ENCODE results near the gene CIDEC.

The CIDEC gene

DNA sequence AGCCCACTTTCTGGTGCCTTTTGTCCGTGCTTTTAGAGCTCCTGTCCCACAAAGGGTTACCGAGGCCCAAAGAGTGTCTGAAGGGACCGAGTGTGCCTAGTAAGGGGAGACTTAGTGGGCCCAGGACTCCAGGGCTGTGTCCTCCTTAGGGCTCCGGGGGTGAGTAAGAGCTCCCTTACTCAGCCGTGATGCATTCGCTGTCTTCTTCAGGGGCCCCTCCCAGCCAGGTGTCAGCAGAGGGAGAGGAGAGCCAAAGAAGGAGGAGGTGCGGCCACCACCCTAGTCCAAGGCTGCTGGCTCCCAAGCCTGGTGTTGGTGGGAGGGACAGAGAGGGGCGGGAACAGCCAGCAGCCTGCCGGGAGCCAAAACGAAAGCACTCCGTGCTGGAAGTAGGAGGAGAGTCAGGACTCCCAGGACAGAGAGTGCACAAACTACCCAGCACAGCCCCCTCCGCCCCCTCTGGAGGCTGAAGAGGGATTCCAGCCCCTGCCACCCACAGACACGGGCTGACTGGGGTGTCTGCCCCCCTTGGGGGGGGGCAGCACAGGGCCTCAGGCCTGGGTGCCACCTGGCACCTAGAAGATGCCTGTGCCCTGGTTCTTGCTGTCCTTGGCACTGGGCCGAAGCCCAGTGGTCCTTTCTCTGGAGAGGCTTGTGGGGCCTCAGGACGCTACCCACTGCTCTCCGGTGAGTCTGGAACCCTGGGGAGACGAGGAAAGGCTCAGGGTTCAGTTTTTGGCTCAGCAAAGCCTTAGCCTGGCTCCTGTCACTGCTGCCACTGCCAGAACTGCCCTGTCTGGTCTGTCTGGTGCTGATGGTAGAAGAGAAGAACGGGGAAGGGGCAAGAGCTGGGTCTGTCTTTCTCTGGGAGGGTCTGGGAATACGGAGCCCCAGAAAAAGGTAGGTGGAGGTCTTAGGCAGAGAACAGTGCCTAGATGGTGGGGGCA is 37.0 kb upstream of the CIDEC start, which contains the start of gene IL17RC:
TSS of gene IL17RC (plus strand) at position 365 of the 947 bp plus-strand sequence. CDS start at position 583, 218 bp downstream.
- peak within 1 kb of the TSS; percentile 55 to 73 for H3K4me3 ChIP-seq
- peak within 1 kb of the TSS; percentile 92 to 95 for H3K27ac ChIP-seq
- peaks cover 5 to 61% (median 40%) of the 10 kb centered on the region in 4 donors for H3K4me1 ChIP-seq
- peaks cover 0 to 25% (median 13%) of the 10 kb centered on the region in 3 donors for H3K36me3 ChIP-seq
- DNase-seq, result peak; percentile 89 to 96
- H3K9me3 ChIP-seq, result no peaks in the 10 kb centered on the region
- H3K27me3 ChIP-seq, result no peaks in the 10 kb centered on the region
- intact Hi-C loops (cut with DNase I; ENCODE audit: low total_unique reads), result loop anchor here (5.0 kb wide), 2 partner anchors 55 to 75 kb away; partner anchors contain the start of gene RPUSD3
- TF ChIP-seq CTCF (IDR thresholded peaks at IDR 0.05), result no peak

DNA sequence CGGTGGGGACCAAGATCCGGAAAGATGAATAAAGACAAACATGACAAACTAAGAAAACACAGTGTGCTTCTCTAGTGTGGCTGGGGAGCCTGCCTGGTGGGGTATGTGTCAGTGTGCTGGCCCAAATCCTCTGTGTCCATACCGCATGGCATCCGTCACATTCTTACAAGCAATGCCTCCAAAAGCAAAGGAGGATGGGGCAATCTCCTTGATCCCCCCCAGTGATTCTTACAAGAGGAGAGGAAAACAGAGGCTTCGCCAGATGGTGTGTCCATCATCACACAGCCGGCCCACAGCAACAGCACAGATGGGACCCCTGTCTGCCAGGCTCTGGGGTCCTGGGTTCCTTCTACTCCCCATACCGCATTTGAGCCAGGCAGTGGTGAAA is 36.3 kb upstream of the CIDEC start:
- H3K27me3 ChIP-seq, result no peaks in the 10 kb centered on the region
- no peak for DNase-seq
- H3K36me3 ChIP-seq, result peaks cover 0 to 30% (median 13%) of the 10 kb centered on the region in 3 donors
- peak overlapping the region; percentile 55 to 73 for H3K4me3 ChIP-seq
- H3K4me1 ChIP-seq, result peaks cover 5 to 61% (median 40%) of the 10 kb centered on the region in 4 donors
- H3K9me3 ChIP-seq, result no peaks in the 10 kb centered on the region
- TF ChIP-seq CTCF (IDR thresholded peaks at IDR 0.05), result no peak
- peak overlapping the region; percentile 92 to 95 for H3K27ac ChIP-seq
- intact Hi-C loops (cut with DNase I; ENCODE audit: low total_unique reads), result loop anchor here (5.0 kb wide), 2 partner anchors 54 to 74 kb away; partner anchors contain the start of gene RPUSD3

GRCh38 chr3:9915254-9916141 is 35.4 kb upstream of the CIDEC start:
- peaks cover 5 to 61% (median 40%) of the 10 kb centered on the region in 4 donors for H3K4me1 ChIP-seq
- H3K27ac ChIP-seq, result peak overlapping the region; percentile 92 to 95
- peaks cover 0 to 30% (median 9%) of the 10 kb centered on the region in 3 donors for H3K36me3 ChIP-seq
- intact Hi-C loops (cut with DNase I; ENCODE audit: low total_unique reads), result loop anchor here (2.0 to 5.0 kb wide), 3 partner anchors 25 to 73 kb away; partner anchors contain the start of genes JAGN1 and RPUSD3
- DNase-seq, result peak; percentile 81 to 89
- peak in 1 of 2 experiments; percentile 51 for TF ChIP-seq CTCF (IDR thresholded peaks at IDR 0.05)
- H3K9me3 ChIP-seq, result no peaks in the 10 kb centered on the region
- H3K27me3 ChIP-seq, result no peaks in the 10 kb centered on the region
- peak overlapping the region; percentile 55 to 73 for H3K4me3 ChIP-seq

GRCh38 chr3:9914559-9915253 is 34.7 kb upstream of the CIDEC start:
- peaks cover 5 to 61% (median 40%) of the 10 kb centered on the region in 4 donors for H3K4me1 ChIP-seq
- TF ChIP-seq CTCF (IDR thresholded peaks at IDR 0.05), result no peak
- H3K36me3 ChIP-seq, result peaks cover 0 to 29% (median 5%) of the 10 kb centered on the region in 3 donors
- H3K27ac ChIP-seq, result peak overlapping the region; percentile 92 to 95
- H3K9me3 ChIP-seq, result no peaks in the 10 kb centered on the region
- H3K4me3 ChIP-seq, result peak overlapping the region; percentile 55 to 73
- intact Hi-C loops (cut with DNase I; ENCODE audit: low total_unique reads), result loop anchor here (2.0 to 5.0 kb wide), 4 partner anchors 24 to 72 kb away; partner anchors contain the start of genes JAGN1 and RPUSD3
- no peak for DNase-seq
- no peaks in the 10 kb centered on the region for H3K27me3 ChIP-seq

Measured in tibial artery (tissue), 4 donors.